G401 (cell line): ENCODE data around the gene KRTAP3-1. TPM values are rescaled to one million over a fixed set of nuclear protein-coding genes. Genes with fewer than 3 reads are reported as not detected.
"Not testable (repeated sequence)": the region's sequence is repeated elsewhere in the genome, so short reads cannot be mapped to it uniquely, and the experiment has no call there.

ENCODE experiments used
- DNase-seq: peaks from one replicate; pipeline ENCODE4 v3.0.0-alpha.2; 2015; ENCODE audit warnings: low spot score
- in situ Hi-C: cut with HindIII; loops from 2 replicates; pipeline ENCODE4 v1.10.0; 2016; ENCODE audit warnings: low sequenced_read_pairs, mixed read lengths
- total RNA-seq: library from RNA; depleted of rRNA; stranded (reverse); fragments of >200 nt; shearing (Covaris generic); gene quantifications from 2 replicates; pipeline ENCODE4 v1.2.3, GENCODE V29; 2014; rRNA removed

The KRTAP3-1 gene
- not detected in 2 replicates for total RNA-seq

- peak; percentile 47 for DNase-seq
- in situ Hi-C loops: no loop called here
Observed at GRCh38 chr17:41008811-41009210, at the start of gene KRTAP3-1. KRTAP3-1 (minus strand) TSS chr17:41009128; CDS start chr17:41009074, 54 bp downstream.

GRCh38 chr17:41057547-41057946, 48.6 kb upstream of the KRTAP3-1 start:
- in situ Hi-C loops: no loop called here
- no peak for DNase-seq

- in situ Hi-C loops: not testable (repeated sequence)
Observed at GRCh38 chr17:41055130-41055529, 46.2 kb upstream of the KRTAP3-1 start, which contains the start of gene KRTAP2-2. KRTAP2-2 (minus strand) TSS chr17:41055230; CDS start chr17:41055211, 19 bp downstream.

GRCh38 chr17:41054556-41054955, 45.6 kb upstream of the KRTAP3-1 start:
- in situ Hi-C loops, DNase-seq: not testable (repeated sequence)

More at GRCh38 chr17:41055130-41055529, 46.2 kb upstream of the KRTAP3-1 start, which contains the start of gene KRTAP2-2:
- DNase-seq: not testable (repeated sequence)

- DNase-seq: no peak
- in situ Hi-C loops: no loop called here
Observed at GRCh38 chr17:41054025-41054424, 45.1 kb upstream of the KRTAP3-1 start.

- no peak for DNase-seq
- in situ Hi-C loops: no loop called here
Observed at GRCh38 chr17:41052566-41052965, 43.6 kb upstream of the KRTAP3-1 start.

DNA sequence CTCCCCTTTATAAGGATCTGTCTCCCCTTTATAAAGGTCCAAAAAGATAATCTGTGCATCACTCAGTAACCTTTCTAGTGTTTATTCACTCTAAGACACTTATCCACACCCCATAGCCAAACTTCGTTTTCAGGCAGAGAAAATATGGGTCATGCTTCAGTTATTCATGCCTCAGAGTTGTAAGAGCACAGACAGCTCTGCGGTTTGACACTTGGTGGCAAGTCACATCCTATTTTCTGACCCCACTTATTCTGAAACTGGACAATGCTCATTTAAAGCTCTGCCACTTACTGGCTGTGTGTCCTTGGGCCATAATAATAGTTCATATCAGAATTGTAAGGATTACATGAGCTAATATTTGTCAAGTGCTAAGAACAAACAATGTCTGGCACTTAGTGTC, 40.2 kb upstream of the KRTAP3-1 start:
- in situ Hi-C loops: no loop called here
- no peak for DNase-seq

GRCh38 chr17:41048441-41048840, 39.5 kb upstream of the KRTAP3-1 start:
- in situ Hi-C loops: no loop called here
- DNase-seq: no peak

DNA sequence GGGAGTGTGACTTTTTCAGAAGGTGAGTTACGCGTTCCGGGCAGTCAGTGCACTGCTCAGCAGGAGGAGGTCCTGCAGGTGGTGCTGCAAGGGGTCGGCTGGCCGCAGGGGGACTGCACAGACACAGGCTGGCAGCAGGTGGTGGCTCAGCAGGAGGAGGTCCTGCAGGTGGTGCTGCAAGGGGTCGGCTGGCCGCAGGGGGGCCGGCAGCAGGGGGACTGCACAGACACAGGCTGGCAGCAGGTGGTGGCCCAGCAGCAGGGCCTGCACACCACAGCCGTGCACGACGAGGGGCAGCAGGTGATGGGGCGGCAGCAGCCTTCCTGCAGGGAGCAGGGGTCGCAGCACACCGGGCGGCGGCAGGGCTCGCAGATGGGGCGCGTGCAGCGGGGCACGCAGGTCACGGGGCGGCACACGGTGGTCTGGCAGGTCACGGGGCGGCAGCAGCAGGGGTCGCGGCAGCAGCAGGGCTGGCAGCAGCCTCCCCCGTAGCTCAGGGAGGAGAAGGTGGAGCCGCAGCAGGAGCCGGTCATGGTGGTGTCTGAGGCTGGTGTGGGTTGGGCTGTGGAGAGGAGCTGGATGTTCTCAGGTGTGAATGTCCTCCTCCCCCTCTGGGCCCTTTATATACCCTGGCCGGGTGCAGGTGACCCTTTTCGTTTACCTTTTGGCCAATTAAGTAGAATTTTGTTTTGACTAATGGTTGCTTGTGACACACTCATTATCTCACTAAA, 38.0 kb upstream of the KRTAP3-1 start, which contains the start of gene KRTAP2-1:
KRTAP2-1 (minus strand) TSS at position 582 of the 731 bp plus-strand sequence; CDS start at position 533, 49 bp downstream.
- DNase-seq, in situ Hi-C loops: not testable (repeated sequence)

DNA sequence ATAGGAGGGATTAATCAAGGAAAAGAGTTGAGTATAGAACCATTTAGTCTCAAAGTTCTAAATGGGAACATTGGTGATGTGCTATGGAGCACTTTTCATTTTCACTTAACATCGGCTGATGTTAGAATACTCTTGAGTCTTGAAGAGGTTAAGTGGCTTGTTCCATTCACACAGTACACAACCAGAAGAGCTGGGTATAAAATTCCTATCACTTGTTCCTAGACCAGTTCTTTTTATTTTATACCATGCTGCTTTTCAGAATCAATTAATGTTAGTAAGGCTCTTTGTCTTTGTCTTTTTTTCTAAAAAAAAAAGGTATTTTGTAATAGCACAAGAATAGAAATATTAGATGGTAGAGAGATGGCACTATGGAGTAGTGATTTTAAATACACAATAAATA, 34.0 kb upstream of the KRTAP3-1 start:
- DNase-seq: no peak
- in situ Hi-C loops: no loop called here

GRCh38 chr17:41040783-41041571, 32.0 kb upstream of the KRTAP3-1 start, which contains the start of gene KRTAP1-1:
KRTAP1-1 (minus strand) TSS chr17:41041450; CDS start chr17:41041397, 53 bp downstream.
- DNase-seq, in situ Hi-C loops: not testable (repeated sequence)

- in situ Hi-C loops: no loop called here
- no peak for DNase-seq
Observed at GRCh38 chr17:41037853-41038350, 29.0 kb upstream of the KRTAP3-1 start.

- DNase-seq, in situ Hi-C loops: not testable (repeated sequence)
Observed at GRCh38 chr17:41034346-41034935, 25.5 kb upstream of the KRTAP3-1 start, which contains the start of gene KRTAP1-3. KRTAP1-3 (minus strand) TSS chr17:41034874; CDS start chr17:41034821, 53 bp downstream.

DNA sequence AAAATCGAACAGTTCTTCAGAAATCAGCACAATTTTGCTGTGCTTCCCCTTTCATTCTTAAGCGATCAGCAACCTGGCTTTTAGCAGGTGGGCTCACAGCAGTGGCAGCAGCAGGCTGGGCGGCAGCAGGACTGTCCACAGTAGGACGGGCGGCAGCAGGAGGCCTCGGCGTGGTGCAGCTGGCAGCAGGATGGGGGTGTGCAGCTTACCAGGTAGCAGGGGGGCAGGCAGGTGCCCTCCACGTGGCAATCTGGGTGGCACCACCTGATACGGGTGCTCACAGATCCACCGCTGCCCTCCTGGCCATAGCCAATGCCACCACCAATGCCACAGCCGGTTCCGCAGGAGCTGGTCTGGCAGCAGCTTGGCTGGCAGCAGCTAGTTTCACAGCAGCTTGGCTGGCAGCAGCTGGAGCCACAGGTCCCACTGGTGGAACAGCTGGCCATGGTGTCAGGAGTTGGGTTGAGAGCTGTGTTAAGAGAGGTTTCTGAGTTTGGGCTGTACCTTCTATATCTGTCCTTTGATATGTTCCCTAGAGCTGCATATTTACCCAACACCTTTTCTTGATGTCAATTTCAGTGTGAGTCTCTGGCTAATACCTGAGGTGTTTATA, 20.8 kb upstream of the KRTAP3-1 start, which contains the start of gene KRTAP1-4:
KRTAP1-4 (minus strand) TSS at position 563 of the 613 bp plus-strand sequence; CDS start at position 446, 117 bp downstream.
- in situ Hi-C loops: no loop called here
- no peak for DNase-seq

DNA sequence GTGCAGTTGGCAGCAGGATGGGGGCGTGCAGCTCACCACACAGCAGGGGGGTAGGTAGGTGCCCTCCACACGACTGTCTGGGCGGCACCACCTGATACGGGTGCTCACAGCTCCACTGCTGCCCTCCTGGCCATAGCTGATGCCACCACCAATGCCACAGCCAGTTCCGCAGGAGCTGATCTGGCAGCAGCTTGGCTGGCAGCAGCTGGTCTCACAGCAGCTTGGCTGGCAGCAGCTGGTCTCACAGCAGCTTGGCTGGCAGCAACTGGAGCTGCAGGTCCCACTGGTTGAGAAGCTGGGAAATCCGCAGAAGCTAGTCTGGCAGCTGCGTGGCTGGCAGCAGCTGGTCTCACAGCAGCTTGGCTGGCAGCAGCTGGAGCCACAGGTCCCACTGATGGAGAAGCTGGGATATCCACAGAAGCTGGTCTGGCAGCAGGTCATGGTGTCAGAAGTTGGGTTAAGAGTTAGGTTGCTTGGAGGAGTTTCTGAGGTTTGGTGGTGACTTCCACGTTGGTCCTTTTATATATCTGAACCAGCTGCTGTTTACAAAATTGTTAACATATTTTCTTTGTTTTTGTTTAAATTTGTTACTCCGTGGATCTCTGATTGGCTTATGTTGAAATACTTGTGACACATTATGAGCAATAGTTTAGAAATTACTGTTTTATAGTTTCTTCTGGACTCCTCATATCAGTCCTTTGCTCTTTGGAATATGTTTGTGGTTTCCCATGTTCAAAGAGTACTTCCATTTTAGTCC, 18.0 kb upstream of the KRTAP3-1 start, which contains the start of gene KRTAP1-5:
KRTAP1-5 (minus strand) TSS at position 494 of the 757 bp plus-strand sequence; CDS start at position 441, 53 bp downstream.
- DNase-seq: no peak
- in situ Hi-C loops: no loop called here

DNA sequence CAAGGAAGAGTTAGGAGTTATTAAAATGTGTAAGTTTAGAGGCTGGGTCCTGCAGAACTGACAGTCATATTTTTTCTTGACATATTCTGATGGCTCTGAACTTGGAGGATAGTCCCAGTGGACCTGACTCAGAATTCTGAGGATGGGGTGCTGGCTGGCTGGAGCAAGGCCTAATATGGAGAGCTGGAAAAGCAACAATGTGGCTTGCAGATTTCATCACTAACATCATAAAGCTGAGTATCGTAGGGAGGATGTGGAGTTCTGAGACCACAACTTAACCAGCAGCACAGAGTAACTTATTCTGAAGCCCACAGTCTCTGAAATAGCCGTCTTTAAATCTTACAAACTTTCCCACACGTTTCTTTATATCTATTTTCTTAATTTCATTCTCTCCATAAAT, 15.8 kb upstream of the KRTAP3-1 start:
- no peak for DNase-seq
- in situ Hi-C loops: no loop called here

DNA sequence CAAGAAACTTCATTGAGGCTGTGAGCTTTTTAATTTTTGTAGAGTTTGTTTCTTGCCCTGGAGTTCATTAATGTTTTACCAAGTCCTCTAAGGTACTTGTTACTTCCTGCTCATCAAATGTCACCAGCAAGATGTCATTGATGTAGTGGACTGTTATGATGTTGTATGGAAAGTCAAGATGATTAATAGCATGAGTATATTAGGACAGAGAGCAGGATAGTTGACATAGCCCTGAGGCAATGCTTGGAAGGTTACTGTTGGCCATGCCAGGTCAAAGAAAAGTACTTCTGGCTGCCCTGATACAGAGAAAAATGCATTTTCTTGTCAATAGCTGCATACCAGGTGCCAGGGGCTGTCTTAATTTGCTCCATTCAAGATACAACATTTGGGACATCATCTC, 11.4 kb upstream of the KRTAP3-1 start:
- in situ Hi-C loops: no loop called here
- DNase-seq: no peak

DNA sequence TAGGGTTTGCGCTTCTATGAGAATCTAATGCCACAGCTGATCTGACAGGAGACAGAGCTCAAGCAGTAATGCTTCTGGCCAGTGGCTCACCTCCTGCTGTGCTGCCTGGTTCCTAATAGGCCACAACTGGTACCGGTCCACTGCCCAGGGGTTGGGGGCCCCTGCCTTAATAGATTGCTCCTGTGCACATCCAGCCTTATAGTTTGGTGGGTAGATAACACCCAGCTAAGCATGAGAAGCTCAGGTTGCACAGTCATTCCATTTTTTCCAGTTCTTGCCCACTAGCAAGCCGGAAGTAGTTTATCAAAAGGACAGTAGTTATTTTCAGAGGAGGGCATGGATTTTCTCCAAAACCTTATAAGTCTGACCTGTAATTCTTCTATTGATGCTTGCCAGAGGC, 10.5 kb upstream of the KRTAP3-1 start:
- no peak for DNase-seq
- in situ Hi-C loops: no loop called here
